Activated naive CD8-positive, alpha-beta T cell treated with anti-CD3 and anti-CD28 coated beads for 36 hours (primary cell): ENCODE measurements around the gene MTSS2. TPM values are rescaled to one million over a fixed set of nuclear protein-coding genes. Genes with fewer than 3 reads are reported as not detected.
"Not testable (repeated sequence)": the region's sequence is repeated elsewhere in the genome, so short reads cannot be mapped to it uniquely, and the experiment has no call there.

ENCODE experiments used
- DNase-seq: peaks from one replicate; pipeline ENCODE4 v3.0.0; 2021
- H3K27ac Mint-ChIP-seq: one replicate; pipeline ENCODE4 v1.8.0; 2022; ENCODE audit warnings: mild to moderate bottlenecking, moderate library complexity, mixed read lengths
- H3K27me3 Mint-ChIP-seq: one replicate; pipeline ENCODE4 v1.8.0; 2022; ENCODE audit warnings: mild to moderate bottlenecking, mixed read lengths
- H3K36me3 Mint-ChIP-seq: one replicate; pipeline ENCODE4 v1.8.0; 2021; ENCODE audit warnings: mild to moderate bottlenecking, mixed read lengths
- H3K4me1 Mint-ChIP-seq: one replicate; pipeline ENCODE4 v1.8.0; 2021; ENCODE audit warnings: mixed read lengths
- H3K4me3 Mint-ChIP-seq: one replicate; pipeline ENCODE4 v1.8.0; 2022; ENCODE audit warnings: mild to moderate bottlenecking, moderate library complexity, mixed read lengths
- H3K9me3 Mint-ChIP-seq: one replicate; pipeline ENCODE4 v1.8.0; 2022; ENCODE audit warnings: mixed read lengths
- total RNA-seq, 2 experiments: library from RNA; stranded (reverse); gene quantifications; one replicate each; pipeline ENCODE4 v1.2.3, GENCODE V29; 2021

Gene MTSS2
- total RNA-seq, 2 experiments from 2014 or later: 6.9 to 9.2 TPM

DNA sequence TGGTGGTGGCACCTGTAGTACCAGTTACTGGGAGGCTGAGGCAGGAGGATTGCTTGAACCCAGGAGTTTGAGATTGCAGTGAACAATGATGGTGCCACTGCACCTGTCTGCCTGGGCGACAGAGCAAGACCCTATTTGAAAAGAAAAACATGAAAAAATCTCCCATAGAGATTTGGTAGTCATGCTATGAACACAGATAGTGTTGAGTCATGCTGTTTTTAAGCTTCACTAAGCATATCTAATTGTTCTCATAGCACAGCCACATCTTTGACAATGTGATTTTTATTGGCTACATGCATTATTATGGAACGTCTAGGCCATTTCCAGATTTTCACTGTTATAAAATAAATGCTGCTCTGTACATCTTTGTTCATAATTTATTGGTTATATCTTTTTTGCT lies 33.5 kb downstream of the MTSS2 start:
- DNase-seq: no peak
- Mint-ChIP-seq H3K4me3 (no peak overlapping the region), H3K27me3 (no peaks in the 10 kb centered on the region), H3K36me3 (no peaks in the 10 kb centered on the region), H3K4me1 (no peaks in the 10 kb centered on the region), H3K27ac (no peak overlapping the region), H3K9me3 (no peaks in the 10 kb centered on the region)

DNA sequence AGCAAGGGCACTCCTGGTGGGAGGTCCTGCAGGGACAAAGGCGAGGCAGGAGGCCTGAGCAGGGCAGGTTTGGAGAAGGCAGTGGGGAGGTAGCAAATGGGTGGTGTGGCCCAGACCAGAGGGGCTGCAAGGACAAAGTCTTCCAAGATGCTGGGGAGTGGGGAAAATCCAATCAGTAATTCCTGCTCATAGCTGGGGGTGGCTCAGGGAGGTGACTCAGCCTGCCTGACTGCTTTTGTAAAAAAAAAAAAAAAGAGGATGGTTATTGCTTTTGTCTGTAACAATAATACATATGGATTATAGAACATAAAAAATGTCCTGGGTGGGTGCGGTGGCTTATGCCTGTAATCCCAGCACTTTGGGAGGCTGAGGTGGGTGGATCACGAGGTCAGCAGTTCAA lies 34.3 kb downstream of the MTSS2 start:
- H3K27ac Mint-ChIP-seq: no peak overlapping the region
- no peaks in the 10 kb centered on the region for H3K9me3 Mint-ChIP-seq
- H3K4me3 Mint-ChIP-seq: no peak overlapping the region
- DNase-seq: no peak
- H3K4me1 Mint-ChIP-seq: no peaks in the 10 kb centered on the region
- H3K36me3 Mint-ChIP-seq: no peaks in the 10 kb centered on the region
- no peaks in the 10 kb centered on the region for H3K27me3 Mint-ChIP-seq

GRCh38 chr16:70650216-70650615 lies 35.6 kb downstream of the MTSS2 start:
- Mint-ChIP-seq H3K27ac (no peak overlapping the region), H3K27me3 (no peaks in the 10 kb centered on the region), H3K4me1 (no peaks in the 10 kb centered on the region), H3K9me3 (no peaks in the 10 kb centered on the region), H3K4me3 (no peak overlapping the region), H3K36me3 (no peaks in the 10 kb centered on the region)
- DNase-seq: no peak

DNA sequence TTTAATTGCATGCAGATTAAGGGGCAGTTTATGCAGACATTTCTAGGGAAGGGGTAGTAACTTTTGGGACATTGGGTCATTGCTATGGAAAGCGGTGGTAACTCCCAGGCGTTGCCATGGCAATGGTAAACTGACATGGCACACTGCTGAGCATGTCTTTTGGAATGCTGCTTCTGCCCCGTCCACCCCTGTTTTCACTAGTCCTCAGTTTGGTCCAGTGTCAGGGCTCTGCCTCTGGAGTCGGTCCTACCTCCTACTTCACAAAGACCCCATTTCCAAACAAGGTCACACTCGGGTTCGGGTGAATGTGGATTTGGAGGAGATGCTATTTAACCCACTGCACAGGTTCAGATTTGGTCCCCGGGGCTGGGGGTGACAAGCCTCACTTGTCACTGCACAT lies 36.6 kb downstream of the MTSS2 start:
- Mint-ChIP-seq H3K27me3 (no peaks in the 10 kb centered on the region), H3K4me3 (no peak overlapping the region), H3K27ac (no peak overlapping the region), H3K4me1 (no peaks in the 10 kb centered on the region), H3K36me3 (no peaks in the 10 kb centered on the region), H3K9me3 (no peaks in the 10 kb centered on the region)
- DNase-seq: no peak

- H3K9me3 Mint-ChIP-seq: no peaks in the 10 kb centered on the region
- no peak for DNase-seq
- no peaks in the 10 kb centered on the region for H3K36me3 Mint-ChIP-seq
- H3K4me1 Mint-ChIP-seq: no peaks in the 10 kb centered on the region
- H3K27ac Mint-ChIP-seq: no peak overlapping the region
- no peaks in the 10 kb centered on the region for H3K27me3 Mint-ChIP-seq
- no peak overlapping the region for H3K4me3 Mint-ChIP-seq
Observed at GRCh38 chr16:70648606-70649005, 37.2 kb downstream of the MTSS2 start.

DNA sequence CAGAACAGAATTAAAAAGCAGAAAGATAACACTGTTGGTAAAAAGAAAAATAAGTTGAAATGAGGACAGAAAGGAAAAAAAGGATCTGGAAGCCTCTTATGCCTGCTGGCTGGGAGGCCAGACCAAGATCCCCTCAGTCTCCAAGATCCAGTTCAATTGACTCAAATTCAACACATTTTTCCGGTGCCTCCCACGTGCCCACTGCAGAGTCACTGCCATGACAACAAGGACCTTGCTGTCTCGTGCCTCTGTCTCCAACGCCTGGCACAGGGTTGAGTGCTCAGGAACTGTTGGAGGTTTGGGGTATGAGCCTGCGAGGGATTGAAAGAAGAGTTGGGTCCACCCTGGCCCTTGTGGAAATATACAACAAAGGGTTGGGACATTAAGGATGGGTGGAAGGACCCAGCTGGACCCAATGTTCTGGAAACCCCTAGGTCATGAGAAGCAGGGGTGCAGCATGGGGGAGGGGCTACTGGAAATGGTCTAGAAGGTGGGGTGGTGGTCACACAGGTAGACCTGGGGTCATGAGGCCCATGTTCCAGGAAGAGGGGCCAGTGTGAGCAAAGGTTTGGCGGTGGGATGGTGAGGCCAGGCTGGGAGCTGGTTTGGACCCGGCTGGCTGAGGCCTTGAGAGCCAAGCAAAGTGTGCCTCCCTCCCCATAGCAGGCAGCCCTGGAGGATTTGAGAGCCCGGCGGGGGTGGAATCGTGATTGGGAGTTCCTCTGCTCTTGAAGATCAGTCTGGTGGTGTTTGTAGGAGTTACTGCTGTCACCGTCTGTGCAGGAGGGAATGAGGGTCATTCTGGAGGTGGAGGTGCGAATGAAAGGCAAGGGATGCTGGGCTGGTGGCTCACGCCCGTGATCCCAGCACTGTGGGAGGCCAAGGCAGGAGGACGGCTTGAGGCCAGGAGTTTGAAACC lies 38.2 kb downstream of the MTSS2 start:
- no peaks in the 10 kb centered on the region for H3K36me3 Mint-ChIP-seq
- H3K27ac Mint-ChIP-seq: no peak overlapping the region
- no peaks in the 10 kb centered on the region for H3K4me1 Mint-ChIP-seq
- DNase-seq: no peak
- no peak overlapping the region for H3K4me3 Mint-ChIP-seq
- no peaks in the 10 kb centered on the region for H3K9me3 Mint-ChIP-seq
- no peaks in the 10 kb centered on the region for H3K27me3 Mint-ChIP-seq

- H3K36me3 Mint-ChIP-seq: no peaks in the 10 kb centered on the region
- no peak within 1 kb of the TSS for H3K4me3 Mint-ChIP-seq
- no peaks in the 10 kb centered on the region for H3K27me3 Mint-ChIP-seq
- no peak within 1 kb of the TSS for H3K27ac Mint-ChIP-seq
- H3K9me3 Mint-ChIP-seq: no peaks in the 10 kb centered on the region
- H3K4me1 Mint-ChIP-seq: no peaks in the 10 kb centered on the region
- no peak for DNase-seq
Observed at GRCh38 chr16:70646260-70647241, 39.3 kb downstream of the MTSS2 start, which contains the start of gene IL34. IL34 (plus strand) TSS chr16:70646559; CDS start chr16:70646948, 389 bp downstream.

DNA sequence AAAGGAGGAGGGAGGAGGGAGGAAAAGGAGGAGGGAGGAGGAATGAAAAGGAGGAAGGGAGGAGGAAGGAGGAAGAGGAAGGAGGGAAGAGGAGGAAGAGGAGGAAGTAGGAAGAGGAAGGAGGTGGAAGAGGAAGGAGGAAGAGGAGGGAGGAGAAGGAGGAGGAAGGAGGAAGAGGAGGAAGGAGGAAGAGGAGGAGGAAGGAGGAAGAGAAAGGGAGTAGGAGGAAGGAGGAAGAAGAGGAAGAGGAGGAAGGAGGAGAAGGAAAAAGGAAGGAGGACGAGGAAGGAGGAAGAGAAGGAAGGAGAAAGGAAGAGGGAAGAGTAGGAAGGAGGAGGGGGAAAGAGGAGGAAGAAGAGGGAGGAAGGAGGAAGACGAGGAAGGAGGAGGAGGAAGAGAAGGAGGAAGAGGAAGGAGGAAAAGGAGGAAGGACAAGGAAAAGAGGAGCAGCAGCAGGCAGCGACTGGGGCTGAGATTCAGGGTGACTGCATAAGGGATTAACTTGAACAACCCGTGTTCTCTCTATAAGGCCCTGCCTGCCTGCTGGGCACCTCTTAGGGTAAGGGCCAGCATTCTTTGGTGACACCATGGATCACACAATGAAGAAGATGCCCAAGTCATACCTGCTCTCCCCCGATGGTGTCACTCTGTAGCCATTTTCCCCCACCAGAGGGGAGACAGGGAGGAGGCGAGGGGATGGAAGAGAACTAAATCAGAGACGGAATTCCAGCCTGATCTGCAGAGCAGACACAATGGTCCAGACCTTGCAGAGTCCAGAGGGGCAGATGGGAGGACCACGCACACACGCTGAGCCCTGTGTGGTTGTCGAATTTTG lies 40.9 kb downstream of the MTSS2 start:
- Mint-ChIP-seq H3K36me3 (no peaks in the 10 kb centered on the region), H3K27me3 (no peaks in the 10 kb centered on the region), H3K4me3 (no peak overlapping the region), H3K27ac (no peak overlapping the region), H3K9me3 (no peaks in the 10 kb centered on the region), H3K4me1 (no peaks in the 10 kb centered on the region)
- no peak for DNase-seq

DNA sequence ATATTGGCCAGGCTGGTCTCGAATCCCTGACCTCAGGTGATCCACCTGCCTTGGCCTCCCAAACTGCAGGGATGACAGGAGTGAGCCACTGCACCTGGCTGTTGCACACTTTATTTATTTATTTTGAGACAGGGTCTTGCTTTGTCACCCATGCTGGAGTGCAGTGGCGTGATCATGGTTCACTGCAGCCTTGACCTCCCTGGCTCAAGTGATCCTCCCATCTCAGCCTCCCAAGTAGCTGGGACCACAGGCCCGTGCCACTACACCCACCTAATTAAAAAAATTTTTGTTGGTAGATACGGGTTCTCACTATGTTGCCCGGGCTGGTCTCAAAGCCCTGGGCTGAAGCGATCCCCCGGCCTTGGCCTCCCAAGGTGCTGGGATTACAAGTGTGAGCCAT lies 42.6 kb downstream of the MTSS2 start:
- not testable (repeated sequence) for H3K27me3 Mint-ChIP-seq, H3K36me3 Mint-ChIP-seq, H3K4me3 Mint-ChIP-seq, H3K4me1 Mint-ChIP-seq, H3K27ac Mint-ChIP-seq, H3K9me3 Mint-ChIP-seq, DNase-seq

DNA sequence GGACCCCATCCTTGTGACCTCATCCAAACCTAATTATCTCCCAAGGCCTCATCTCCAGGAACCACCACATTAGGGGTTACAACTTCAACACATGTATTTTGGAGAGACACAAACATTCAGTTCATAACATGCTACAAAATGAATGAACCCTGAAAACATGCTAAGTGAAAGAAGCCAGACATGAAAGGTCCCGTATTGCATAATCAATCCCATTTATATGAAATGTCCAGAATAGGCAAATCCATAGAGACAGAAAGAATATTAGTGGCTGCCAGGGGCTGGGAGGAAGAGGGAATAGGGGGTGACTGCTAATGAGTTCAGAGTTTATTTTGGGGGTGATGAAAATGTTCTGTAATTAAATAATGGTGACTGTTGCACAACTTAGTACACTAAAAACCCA lies 43.2 kb downstream of the MTSS2 start:
- no peaks in the 10 kb centered on the region for H3K36me3 Mint-ChIP-seq
- H3K27ac Mint-ChIP-seq: no peak overlapping the region
- H3K27me3 Mint-ChIP-seq: no peaks in the 10 kb centered on the region
- DNase-seq: no peak
- H3K4me3 Mint-ChIP-seq: no peak overlapping the region
- H3K4me1 Mint-ChIP-seq: no peaks in the 10 kb centered on the region
- no peaks in the 10 kb centered on the region for H3K9me3 Mint-ChIP-seq

DNA sequence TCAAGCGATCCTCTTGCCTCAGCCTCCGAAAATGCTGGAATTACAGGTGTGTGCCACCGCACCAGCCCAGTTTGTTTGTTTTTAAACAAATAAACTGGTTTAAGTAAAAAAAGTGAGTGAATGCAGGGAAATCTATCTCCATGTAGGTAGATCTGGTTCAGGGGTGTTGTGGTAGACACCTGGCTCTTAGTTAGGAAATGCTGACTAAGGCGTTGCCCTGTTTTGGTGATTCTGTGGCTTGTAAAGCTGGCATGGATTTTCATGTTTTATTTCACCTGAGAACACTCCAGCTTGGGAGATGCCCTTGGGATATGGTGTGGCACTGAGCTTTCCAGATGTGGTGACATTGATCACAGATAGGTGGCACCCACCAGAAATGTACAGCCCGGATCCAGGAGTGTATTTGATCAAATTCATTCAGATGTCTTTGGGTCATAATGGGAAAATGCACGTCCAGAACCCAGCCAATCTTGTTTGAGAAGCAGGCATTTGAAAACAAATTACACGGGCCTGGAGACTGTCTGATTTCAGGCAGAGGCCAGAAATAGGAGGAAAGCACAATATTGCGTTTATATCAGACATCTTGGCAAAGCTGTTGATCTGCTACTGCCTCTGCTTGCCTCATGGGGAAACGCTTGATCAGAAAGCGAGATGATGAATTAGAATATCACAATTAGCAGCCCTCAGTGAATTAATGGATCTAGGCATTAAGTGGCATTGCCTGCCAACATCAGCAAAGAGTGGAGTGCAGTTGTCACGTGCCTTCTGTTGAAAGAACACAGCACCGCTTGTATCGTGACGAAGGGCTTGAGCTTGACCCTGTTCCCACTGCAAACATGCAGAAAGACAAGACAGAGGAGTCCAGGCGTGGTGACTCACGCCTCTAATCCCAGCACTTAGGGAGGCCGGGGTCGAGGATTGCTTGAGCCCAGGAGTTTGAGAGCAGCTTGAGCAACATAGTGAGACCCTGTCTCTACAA lies 46.8 kb downstream of the MTSS2 start:
- no peak overlapping the region for H3K27ac Mint-ChIP-seq
- H3K9me3 Mint-ChIP-seq: no peaks in the 10 kb centered on the region
- no peaks in the 10 kb centered on the region for H3K36me3 Mint-ChIP-seq
- H3K27me3 Mint-ChIP-seq: no peaks in the 10 kb centered on the region
- H3K4me3 Mint-ChIP-seq: no peak overlapping the region
- no peak for DNase-seq
- no peaks in the 10 kb centered on the region for H3K4me1 Mint-ChIP-seq
